IMR-90 (cell line): Measurements from ENCODE around the gene YPEL1. TPM values are rescaled to one million over a fixed set of nuclear protein-coding genes. Genes with fewer than 3 reads are reported as not detected.

Source experiments
- ATAC-seq: fragments of 200-7000 bp; cut with Tn5 transposase; 2 replicates; pipeline ENCODE4 v1.9.1; 2020; ENCODE audit warnings: low read depth, mild to moderate bottlenecking, moderate library complexity
- Bru-seq: library from RNA; stranded (reverse); fragments of 400-500 nt; gene quantifications from one replicate; lab custom pipeline; 2021; lab: Mats Ljungman, UMichigan
- BruChase-seq, 2 experiments: library from RNA; stranded (reverse); fragments of 400-500 nt; gene quantifications; one replicate each; lab custom pipeline; 2021; lab: Mats Ljungman, UMichigan
- BruUV-seq: library from RNA; stranded (reverse); fragments of 400-500 nt; replicated peaks from 2 replicates; lab custom pipeline; 2021; lab: Mats Ljungman, UMichigan
- CTCF ChIA-PET: fragments of 300-600 bp; formaldehyde crosslinking; extraction: SDS; loops from one replicate; lab custom pipeline; 2021; ENCODE audit warnings: antibody characterized with exemption; lab: Yijun Ruan, JAX
- POLR2A ChIA-PET: fragments of 300-600 bp; sonication (Branson Sonifier 250); formaldehyde crosslinking; loops from one replicate; lab custom pipeline; 2022; ENCODE audit warnings: antibody characterized with exemption; ENCODE audit not compliant: unreplicated experiment; lab: Charles Lee
- DNase-seq: peaks from one replicate; pipeline ENCODE4 v3.0.0; 2013
- H2AFZ ChIP-seq: replicated peaks from 2 replicates; pipeline ENCODE3; 2013; ENCODE audit warnings: low read length, mild to moderate bottlenecking; ENCODE audit not compliant: poor library complexity
- H2AK5ac ChIP-seq: 2 replicates; pipeline ENCODE4 v1.6.1; 2013; ENCODE audit warnings: low read depth, low read length, inconsistent platforms
- H2AK9ac ChIP-seq: replicated peaks from 2 replicates; pipeline ENCODE3; 2013; ENCODE audit warnings: mild to moderate bottlenecking, low read depth, low read length, moderate library complexity; ENCODE audit not compliant: poor library complexity
- H2BK120ac ChIP-seq: 2 replicates; pipeline ENCODE4 v1.6.1; 2013; ENCODE audit warnings: low read depth, low read length, inconsistent platforms
- H2BK15ac ChIP-seq: 3 replicates; pipeline ENCODE4 v1.6.1; 2013; ENCODE audit warnings: low read depth, low read length, inconsistent platforms
- H2BK20ac ChIP-seq: 2 replicates; pipeline ENCODE4 v1.6.1; 2013; ENCODE audit warnings: low read depth, mild to moderate bottlenecking, inconsistent platforms, low read length, moderate library complexity
- H2BK5ac ChIP-seq: 2 replicates; pipeline ENCODE4 v1.6.1; 2013; ENCODE audit warnings: mild to moderate bottlenecking, low read depth, low read length, inconsistent platforms; ENCODE audit not compliant: poor library complexity, severe bottlenecking
- H3K14ac ChIP-seq: replicated peaks from 2 replicates; pipeline ENCODE4 v1.6.1; 2013; ENCODE audit warnings: low read depth, low read length, inconsistent platforms
- H3K18ac ChIP-seq: 2 replicates; pipeline ENCODE4 v1.6.1; 2013; ENCODE audit warnings: low read depth, low read length, control low read depth
- H3K23ac ChIP-seq: 2 replicates; pipeline ENCODE4 v1.6.1; 2013; ENCODE audit warnings: low read depth, low read length, inconsistent platforms
- H3K27ac ChIP-seq: 2 replicates; pipeline ENCODE4 v1.5.1; 2013; ENCODE audit warnings: mild to moderate bottlenecking, control low read depth, low read length; ENCODE audit not compliant: insufficient read depth
- H3K27me3 ChIP-seq: 2 replicates; pipeline ENCODE4 v1.6.1; 2013; ENCODE audit warnings: low read length; ENCODE audit not compliant: control insufficient read depth, insufficient read depth
- H3K36me3 ChIP-seq: 2 replicates; pipeline ENCODE4 v1.6.1; 2013; ENCODE audit warnings: low read length, mixed read lengths; ENCODE audit not compliant: control insufficient read depth, insufficient read depth
- H3K4ac ChIP-seq: 2 replicates; pipeline ENCODE4 v1.6.1; 2013; ENCODE audit warnings: low read depth, low read length, inconsistent platforms
- H3K4me1 ChIP-seq: 2 replicates; pipeline ENCODE4 v1.6.1; 2013; ENCODE audit warnings: low read length, mixed read lengths; ENCODE audit not compliant: control insufficient read depth, insufficient read depth
- H3K4me2 ChIP-seq: 2 replicates; pipeline ENCODE4 v1.6.1; 2013; ENCODE audit warnings: low read depth, mild to moderate bottlenecking, control low read depth, low read length, moderate library complexity
- H3K4me3 ChIP-seq: 2 replicates; pipeline ENCODE4 v1.5.1; 2013; ENCODE audit warnings: low read depth, mild to moderate bottlenecking, control low read depth, low read length, moderate library complexity; ENCODE audit not compliant: insufficient read depth
- H3K56ac ChIP-seq: 2 replicates; pipeline ENCODE4 v1.6.1; 2013; ENCODE audit warnings: low read length, inconsistent platforms; ENCODE audit not compliant: insufficient read depth; ENCODE audit errors: extremely low read depth
- H3K79me1 ChIP-seq, 2 experiments: 2 replicates each; pipeline ENCODE4 v1.6.1; 2013; ENCODE audit warnings: low read length in 2 of 2, inconsistent platforms in 1 of 2, low read depth in 1 of 2
- H3K9ac ChIP-seq: 2 replicates; pipeline ENCODE4 v1.6.1; 2013; ENCODE audit warnings: low read depth, low read length, control low read depth
- H3K9me1 ChIP-seq: 2 replicates; pipeline ENCODE4 v1.6.1; 2013; ENCODE audit warnings: low read length, inconsistent platforms; ENCODE audit not compliant: insufficient read depth
- H3K9me3 ChIP-seq: 2 replicates; pipeline ENCODE4 v1.6.1; 2013; ENCODE audit warnings: low read length; ENCODE audit not compliant: control insufficient read depth, insufficient read depth
- H4K20me1 ChIP-seq: 2 replicates; pipeline ENCODE4 v1.6.1; 2013; ENCODE audit warnings: low read length, inconsistent platforms; ENCODE audit not compliant: insufficient read depth
- H4K5ac ChIP-seq: 2 replicates; pipeline ENCODE4 v1.6.1; 2013; ENCODE audit warnings: mild to moderate bottlenecking, low read depth, low read length, control low read depth
- H4K8ac ChIP-seq, 2 experiments: 2 replicates each; pipeline ENCODE4 v1.6.1; 2013; ENCODE audit warnings: low read depth in 2 of 2, low read length in 2 of 2, control low read depth in 1 of 2, inconsistent platforms in 1 of 2
- H4K91ac ChIP-seq: 2 replicates; pipeline ENCODE4 v1.6.1; 2013; ENCODE audit warnings: low read depth, low read length, inconsistent platforms; ENCODE audit not compliant: insufficient read depth
- BHLHE40 ChIP-seq: fragments of 150-350 bp; IDR thresholded peaks from 2 replicates; pipeline ENCODE4 v1.6.1; 2016; ENCODE audit warnings: mild to moderate bottlenecking, low read depth, low read length
- FOS ChIP-seq: fragments of 150-350 bp; IDR thresholded peaks from 2 replicates; pipeline ENCODE4 v1.6.1; 2016; ENCODE audit warnings: low read depth, low read length
- NFE2L2 ChIP-seq: fragments of 150-350 bp; IDR thresholded peaks from 2 replicates; pipeline ENCODE4 v1.6.1; 2016; ENCODE audit warnings: low read depth, mild to moderate bottlenecking, low read length
- POLR2A ChIP-seq: IDR thresholded peaks from 2 replicates; pipeline ENCODE4 v1.6.1; 2012; ENCODE audit warnings: mild to moderate bottlenecking, low read depth, low read length
- SMC3 ChIP-seq: fragments of 150-350 bp; IDR thresholded peaks from 2 replicates; pipeline ENCODE4 v1.6.1; 2016; ENCODE audit warnings: low read depth, mild to moderate bottlenecking, antibody characterized with exemption, low read length, moderate library complexity
- USF2 ChIP-seq: fragments of 150-350 bp; IDR thresholded peaks from 2 replicates; pipeline ENCODE4 v1.6.1; 2017; ENCODE audit warnings: mild to moderate bottlenecking, antibody characterized with exemption, low read length, low read depth
- WGBS, 2 experiments: methylation state at CpG; one replicate each; pipeline versions ENCODE4 v1.1.5 to v1.1.7; 2013; ENCODE audit warnings: missing lambda C conversion rate in 2 of 2; ENCODE audit not compliant: insufficient read length in 1 of 2; ENCODE audit errors: extremely low coverage in 2 of 2; 5-methylcytosine and 5-hydroxymethylcytosine counted together
- dilution Hi-C: fragments of 300-500 bp; cut with HindIII; formaldehyde crosslinking; loops from one replicate; pipeline ENCODE4 v1.14.3; 2018; ENCODE audit warnings: low sequenced_read_pairs; ENCODE audit not compliant: unreplicated experiment
- in situ Hi-C: fragments of 300-500 bp; cut with MboI; formaldehyde crosslinking; loops from 3 replicates; pipeline ENCODE4 v1.14.3; 2019; ENCODE audit warnings: low sequenced_read_pairs, inconsistent platforms, mixed read lengths
- intact Hi-C: fragments of 100-400 bp; cut with micrococcal nuclease; formaldehyde crosslinking; loops from 2 replicates; pipeline ENCODE4 v1.10.0; 2022
- long read RNA-seq: library from polyadenylated mRNA; unstranded; transcript quantifications from one replicate; pipeline ENCODE4 v2.0.0, GENCODE V29; 2021; ENCODE audit not compliant: unreplicated experiment
- polyA plus RNA-seq, 3 experiments: library from polyadenylated mRNA; depleted of rRNA; stranded (reverse); fragments of >200 nt; gene quantifications; 2 replicates each; pipeline ENCODE4 v1.2.3, GENCODE V29; 2012; ENCODE audit warnings: low replicate concordance in 1 of 3
- total RNA-seq: library from RNA; depleted of rRNA; stranded (reverse); fragments of >200 nt; gene quantifications from 2 replicates; pipeline ENCODE4 v1.2.3, GENCODE V29; 2012; rRNA removed

YPEL1 gene
- 0.72 and 1.1 TPM in 2 replicates for total RNA-seq
- polyA plus RNA-seq (2012; rRNA removed), result 1.2 and 1.3 TPM in 2 replicates
- polyA plus RNA-seq (2012; cell fraction: cytosol; rRNA removed), result 1.5 and 2.4 TPM in 2 replicates
- 1.5 and 3.2 TPM in 2 replicates for polyA plus RNA-seq (2012; cell fraction: nucleus; rRNA removed; ENCODE audit: low replicate concordance)
- percentile 43 among the genes with signal in this experiment for Bru-seq, nascent RNA
- BruChase-seq, experiment 1, labeled RNA remaining after a 6-hour chase, result percentile 61 among the genes with signal in this experiment
- percentile 52 among the genes with signal in this experiment for BruChase-seq, experiment 2, labeled RNA remaining after a 2-hour chase
- long read RNA-seq, full-length matches to known transcripts, result 3 of 7 reads
- long read RNA-seq, partial matches to known transcripts, result 0 of 7 reads
- long read RNA-seq, other reads (novel, unspliced or antisense), result 4 of 7 reads

- no TSS peak for BruUV-seq
- Histone ChIP-seq H4K91ac (no peak within 1 kb of the TSS), H2BK120ac (no peak within 1 kb of the TSS), H3K9ac (peak within 1 kb of the TSS; percentile 44; the same call in 1 of the 2 replicates), H2BK15ac (no peak within 1 kb of the TSS), H2BK20ac (no peak within 1 kb of the TSS), H2BK5ac (peak within 1 kb of the TSS; percentile 31), H2AK5ac (no peak within 1 kb of the TSS), H3K36me3 (no peaks in the 10 kb centered on the region), H3K14ac (0 out of 2 replicates have a peak within 1 kb of the TSS, but pooled peaks have one; percentile 5), H3K56ac (no peak within 1 kb of the TSS), H3K9me1 (peaks cover 3% of the 10 kb centered on the region; the same call in 1 of the 2 replicates), H3K4ac (0 out of 2 replicates have a peak within 1 kb of the TSS, but pooled peaks have one; percentile 25), H4K5ac (no peak within 1 kb of the TSS), H3K23ac (peak within 1 kb of the TSS; percentile 66; the same call in 1 of the 2 replicates), H3K4me2 (peak within 1 kb of the TSS; percentile 79), H4K8ac (peak within 1 kb of the TSS in 1 of 2 experiments; percentile 70; a peak in 2 of 4 replicates), H3K18ac (no peak within 1 kb of the TSS), H3K4me1 (peaks cover 2% of the 10 kb centered on the region; the same call in 1 of the 2 replicates), H2AK9ac (peak within 1 kb of the TSS; percentile 85), H3K9me3 (no peaks in the 10 kb centered on the region), H3K4me3 (peak within 1 kb of the TSS; percentile 59), H3K27ac (no peak within 1 kb of the TSS), H2AFZ (peak within 1 kb of the TSS; percentile 99), H3K79me1 (no peaks in the 10 kb centered on the region), H4K20me1 (no peaks in the 10 kb centered on the region; the same call in 1 of the 2 replicates), H3K27me3 (0 out of 2 replicates have a peak, but pooled peaks cover 2% of the 10 kb centered on the region)
- ChIA-PET CTCF (no interaction called here), POLR2A (interaction anchor here (0.6 kb wide), 1 partner anchor 11 kb away, joined by 5 read pairs; no protein-coding TSS in a partner anchor)
- ATAC-seq (peak; percentile 97), DNase-seq (peak; percentile 95)
- WGBS, 2 experiments, result 1% methylated on average over 71 of the region's 102 CpGs; no CpG with 5 or more reads in 1 of the 2 experiments
- intact Hi-C loops (no loop called here), in situ Hi-C loops (no loop called here), dilution Hi-C loops (no loop called here)
- TF ChIP-seq POLR2A, result peak; percentile 71; the same call in 1 of the 2 replicates
- TF ChIP-seq NFE2L2, result no peak
- TF ChIP-seq FOS, result no peak
- peak; percentile 88 for TF ChIP-seq BHLHE40
- TF ChIP-seq USF2, result peak; percentile 93
- no peak for TF ChIP-seq SMC3
Measured at GRCh38 chr22:21735200-21736083, at the start of gene YPEL1. Gene YPEL1 (minus strand): TSS chr22:21735794. CDS start chr22:21710744, 25,050 bp downstream.
